ENCODE measurements around the gene FBN2.
"Not testable (repeated sequence)": the region's sequence is repeated elsewhere in the genome, so short reads cannot be mapped to it uniquely, and the experiment has no call there.

FBN2 gene

DNA sequence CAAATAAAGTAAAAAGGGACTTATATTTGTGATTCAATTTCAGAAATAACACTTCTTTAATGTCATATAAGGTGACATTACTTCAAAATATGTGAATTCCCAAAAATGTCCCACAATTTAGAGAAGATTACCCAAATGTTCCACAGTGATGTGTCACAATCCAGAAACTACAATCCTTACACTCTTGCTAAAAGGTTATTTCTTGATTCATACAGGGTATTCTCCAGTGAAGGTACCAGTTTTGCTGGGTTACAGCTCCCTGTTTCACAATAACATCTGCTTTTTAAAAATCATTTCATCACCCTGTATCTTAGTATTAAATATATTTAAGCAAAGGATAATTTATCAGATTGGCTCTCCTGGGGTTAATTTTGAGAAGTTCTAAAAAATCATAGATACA lies 11.0 kb downstream of the FBN2 start:
- TF ChIP-seq EZH2 (IDR thresholded peaks at IDR 0.05) (no peak), POLR2AphosphoS5 (IDR thresholded peaks at IDR 0.05; ENCODE audit: borderline replicate concordance, low read depth, low read length) (no peak), FOXP2 (optimal IDR thresholded peaks at IDR 0.05; ENCODE audit: control extremely low read depth, extremely low read length, insufficient read depth) (no peak)
- 0 out of 2 replicates have a peak, but pooled peaks cover 2% of the 10 kb centered on the region for H3K36me3 ChIP-seq (ENCODE audit: insufficient read depth, low read length)
- no peak overlapping the region for H3K9ac ChIP-seq (ENCODE audit: insufficient read length)
- DNase-seq (ENCODE audit: low read depth, low spot score): no peak
- H3K4me3 ChIP-seq: no peak overlapping the region
- no peaks in the 10 kb centered on the region for H3K9me3 ChIP-seq (ENCODE audit: low read depth, low read length)
- no peak overlapping the region for H3K27ac ChIP-seq

GRCh38 chr5:128522336-128522735 lies 15.7 kb downstream of the FBN2 start:
- TF ChIP-seq FOXP2 (optimal IDR thresholded peaks at IDR 0.05; ENCODE audit: control extremely low read depth, extremely low read length, insufficient read depth) (no peak), EZH2 (IDR thresholded peaks at IDR 0.05) (no peak), POLR2AphosphoS5 (IDR thresholded peaks at IDR 0.05; ENCODE audit: borderline replicate concordance, low read depth, low read length) (no peak)
- H3K9ac ChIP-seq (ENCODE audit: insufficient read length): no peak overlapping the region
- no peak overlapping the region for H3K27ac ChIP-seq
- H3K4me3 ChIP-seq: no peak overlapping the region
- 0 out of 2 replicates have a peak, but pooled peaks cover 2% of the 10 kb centered on the region for H3K36me3 ChIP-seq (ENCODE audit: insufficient read depth, low read length)
- DNase-seq (ENCODE audit: low read depth, low spot score): no peak
- no peaks in the 10 kb centered on the region for H3K9me3 ChIP-seq (ENCODE audit: low read depth, low read length)

GRCh38 chr5:128519827-128520226 lies 18.2 kb downstream of the FBN2 start:
- DNase-seq (ENCODE audit: low read depth, low spot score): no peak
- TF ChIP-seq EZH2 (IDR thresholded peaks at IDR 0.05) (no peak), FOXP2 (optimal IDR thresholded peaks at IDR 0.05; ENCODE audit: control extremely low read depth, extremely low read length, insufficient read depth) (no peak), POLR2AphosphoS5 (IDR thresholded peaks at IDR 0.05; ENCODE audit: borderline replicate concordance, low read depth, low read length) (no peak)
- H3K4me3 ChIP-seq: no peak overlapping the region
- H3K27ac ChIP-seq: no peak overlapping the region
- H3K36me3 ChIP-seq (ENCODE audit: insufficient read depth, low read length): no peaks in the 10 kb centered on the region
- H3K9ac ChIP-seq (ENCODE audit: insufficient read length): no peak overlapping the region
- no peaks in the 10 kb centered on the region for H3K9me3 ChIP-seq (ENCODE audit: low read depth, low read length)

GRCh38 chr5:128516978-128517377 lies 21.1 kb downstream of the FBN2 start:
- no peak overlapping the region for H3K27ac ChIP-seq

GRCh38 chr5:128513806-128514205 lies 24.2 kb downstream of the FBN2 start:
- H3K36me3 ChIP-seq (ENCODE audit: insufficient read depth, low read length): no peaks in the 10 kb centered on the region
- DNase-seq (ENCODE audit: low read depth, low spot score): no peak
- TF ChIP-seq FOXP2 (optimal IDR thresholded peaks at IDR 0.05; ENCODE audit: control extremely low read depth, extremely low read length, insufficient read depth): no peak
- no peak for TF ChIP-seq POLR2AphosphoS5 (IDR thresholded peaks at IDR 0.05; ENCODE audit: borderline replicate concordance, low read depth, low read length)
- no peak for TF ChIP-seq EZH2 (IDR thresholded peaks at IDR 0.05)
- H3K9me3 ChIP-seq (ENCODE audit: low read depth, low read length): no peaks in the 10 kb centered on the region
- peak overlapping the region; percentile 1 for H3K9ac ChIP-seq (ENCODE audit: insufficient read length)
- H3K4me3 ChIP-seq: 0 out of 2 replicates have a peak overlapping the region, but pooled peaks have one; percentile 39
- H3K27ac ChIP-seq: 0 out of 2 replicates have a peak overlapping the region, but pooled peaks have one; percentile 26

More at GRCh38 chr5:128516978-128517377, 21.1 kb downstream of the FBN2 start:
- TF ChIP-seq FOXP2 (optimal IDR thresholded peaks at IDR 0.05; ENCODE audit: control extremely low read depth, extremely low read length, insufficient read depth) (no peak), EZH2 (IDR thresholded peaks at IDR 0.05) (no peak), POLR2AphosphoS5 (IDR thresholded peaks at IDR 0.05; ENCODE audit: borderline replicate concordance, low read depth, low read length) (no peak)
- no peaks in the 10 kb centered on the region for H3K9me3 ChIP-seq (ENCODE audit: low read depth, low read length)
- H3K9ac ChIP-seq (ENCODE audit: insufficient read length): no peak overlapping the region
- no peak overlapping the region for H3K4me3 ChIP-seq
- DNase-seq (ENCODE audit: low read depth, low spot score): no peak
- H3K36me3 ChIP-seq (ENCODE audit: insufficient read depth, low read length): no peaks in the 10 kb centered on the region

GRCh38 chr5:128512894-128513293 lies 25.2 kb downstream of the FBN2 start:
- no peak for DNase-seq (ENCODE audit: low read depth, low spot score)
- Histone ChIP-seq H3K27ac (no peak overlapping the region), H3K9me3 (ENCODE audit: low read depth, low read length) (no peaks in the 10 kb centered on the region), H3K9ac (ENCODE audit: insufficient read length) (no peak overlapping the region), H3K4me3 (no peak overlapping the region), H3K36me3 (ENCODE audit: insufficient read depth, low read length) (no peaks in the 10 kb centered on the region)
- no peak for TF ChIP-seq POLR2AphosphoS5 (IDR thresholded peaks at IDR 0.05; ENCODE audit: borderline replicate concordance, low read depth, low read length)
- no peak for TF ChIP-seq EZH2 (IDR thresholded peaks at IDR 0.05)
- TF ChIP-seq FOXP2 (optimal IDR thresholded peaks at IDR 0.05; ENCODE audit: control extremely low read depth, extremely low read length, insufficient read depth): no peak

DNA sequence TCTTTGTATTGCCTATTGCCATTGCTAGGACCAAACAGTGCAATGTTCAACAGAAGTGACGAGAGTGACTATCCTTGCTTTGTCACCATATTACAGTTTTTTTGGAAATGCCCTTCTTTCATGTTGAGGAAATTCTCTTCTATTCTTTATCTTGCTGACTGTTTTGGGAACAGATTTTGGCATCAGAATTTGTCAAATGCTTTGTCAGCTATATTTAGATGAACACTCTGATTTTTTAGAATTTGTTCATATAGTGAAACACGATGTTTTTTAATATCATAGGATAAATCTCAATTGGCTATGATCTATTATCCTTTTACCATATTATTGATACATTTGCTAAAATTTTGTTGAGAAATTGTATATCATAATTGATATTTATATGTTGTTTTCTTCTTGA lies 31.4 kb downstream of the FBN2 start:
- DNase-seq (ENCODE audit: low read depth, low spot score): no peak
- Histone ChIP-seq H3K36me3 (ENCODE audit: insufficient read depth, low read length) (no peaks in the 10 kb centered on the region), H3K27ac (no peak overlapping the region), H3K4me3 (no peak overlapping the region), H3K9me3 (ENCODE audit: low read depth, low read length) (no peaks in the 10 kb centered on the region), H3K9ac (ENCODE audit: insufficient read length) (no peak overlapping the region)
- no peak for TF ChIP-seq FOXP2 (optimal IDR thresholded peaks at IDR 0.05; ENCODE audit: control extremely low read depth, extremely low read length, insufficient read depth)
- TF ChIP-seq EZH2 (IDR thresholded peaks at IDR 0.05): no peak
- no peak for TF ChIP-seq POLR2AphosphoS5 (IDR thresholded peaks at IDR 0.05; ENCODE audit: borderline replicate concordance, low read depth, low read length)

DNA sequence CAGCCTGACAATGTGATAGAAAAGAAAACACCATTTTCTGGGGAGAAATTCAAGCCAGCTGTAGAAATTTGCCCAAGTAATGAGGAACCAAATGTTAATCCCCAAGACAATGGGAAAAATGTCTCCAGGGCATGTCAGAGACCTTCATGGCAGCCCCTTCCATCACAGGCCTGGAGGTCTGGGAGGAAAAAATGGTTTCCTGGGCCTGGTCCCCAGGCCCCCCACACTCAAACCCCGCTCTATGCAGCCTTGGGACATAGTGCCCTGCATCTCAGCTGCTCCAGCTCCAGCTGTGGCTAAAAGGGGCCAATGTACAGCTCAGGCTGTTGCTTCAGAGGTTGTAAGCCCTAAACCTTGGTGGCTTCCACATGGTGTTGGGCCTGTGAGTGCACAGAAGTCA lies 34.3 kb downstream of the FBN2 start:
- DNase-seq (ENCODE audit: low read depth, low spot score); H3K9ac ChIP-seq (ENCODE audit: insufficient read length); H3K4me3 ChIP-seq; H3K9me3 ChIP-seq (ENCODE audit: low read depth, low read length); H3K27ac ChIP-seq; H3K36me3 ChIP-seq (ENCODE audit: insufficient read depth, low read length): not testable (repeated sequence)

- no peaks in the 10 kb centered on the region for H3K36me3 ChIP-seq (ENCODE audit: insufficient read depth, low read length)
- DNase-seq (ENCODE audit: low read depth, low spot score): peak; percentile 16
- H3K4me3 ChIP-seq: no peak overlapping the region
- no peaks in the 10 kb centered on the region for H3K9me3 ChIP-seq (ENCODE audit: low read depth, low read length)
- TF ChIP-seq FOXP2 (optimal IDR thresholded peaks at IDR 0.05; ENCODE audit: control extremely low read depth, extremely low read length, insufficient read depth) (no peak), EZH2 (IDR thresholded peaks at IDR 0.05) (no peak), POLR2AphosphoS5 (IDR thresholded peaks at IDR 0.05; ENCODE audit: borderline replicate concordance, low read depth, low read length) (no peak)
- no peak overlapping the region for H3K27ac ChIP-seq
- no peak overlapping the region for H3K9ac ChIP-seq (ENCODE audit: insufficient read length)
These were observed 39.1 kb downstream of the FBN2 start for GRCh38 chr5:128498844-128499455.
